ENCODE results near the gene IL10.
A peak's percentile ranks its signal among the peaks of the same experiment; 100 is the strongest.

Gene IL10

DNA sequence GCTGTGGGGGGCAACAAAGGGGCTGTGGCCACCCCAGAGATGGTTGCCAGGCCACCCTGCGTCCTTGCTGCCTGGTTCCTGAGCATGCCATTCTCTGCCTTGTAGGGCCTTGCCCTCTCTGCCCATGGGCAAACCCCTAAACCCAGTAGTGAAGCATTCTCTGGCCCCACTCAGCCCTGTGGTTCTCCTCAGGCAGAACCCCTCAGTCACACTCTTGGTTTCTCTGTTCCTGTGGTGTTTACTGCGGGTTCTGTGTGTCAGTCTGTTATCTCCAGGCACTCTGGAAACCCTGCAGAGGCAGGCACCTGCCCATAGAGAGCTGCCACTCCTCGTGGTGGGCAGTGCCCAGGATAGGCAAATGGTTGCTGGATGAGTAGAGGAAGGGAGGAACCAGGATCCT lies 42.8 kb downstream of the IL10 start:
- DNase-seq = no peak

DNA sequence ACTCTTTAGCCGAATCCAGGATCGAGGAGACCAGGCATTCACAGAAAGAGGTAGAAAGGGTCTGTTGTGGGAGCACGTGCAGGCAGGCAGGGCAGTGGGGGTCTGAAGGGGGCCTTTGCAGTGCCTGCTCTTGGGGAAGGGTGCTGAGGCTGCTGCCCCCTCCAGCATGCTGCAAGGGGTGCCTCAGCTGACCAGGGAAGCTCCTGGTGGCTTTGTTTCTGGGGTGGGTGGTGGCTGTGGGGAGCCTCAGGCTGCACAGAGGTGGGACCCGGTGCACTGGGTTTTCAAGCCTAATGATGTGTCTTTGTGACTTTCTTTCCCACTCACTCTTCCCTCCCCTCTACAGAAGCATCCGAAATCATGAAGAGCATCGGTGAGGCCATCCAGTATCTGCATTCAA lies 43.2 kb downstream of the IL10 start:
- no peak for DNase-seq

DNA sequence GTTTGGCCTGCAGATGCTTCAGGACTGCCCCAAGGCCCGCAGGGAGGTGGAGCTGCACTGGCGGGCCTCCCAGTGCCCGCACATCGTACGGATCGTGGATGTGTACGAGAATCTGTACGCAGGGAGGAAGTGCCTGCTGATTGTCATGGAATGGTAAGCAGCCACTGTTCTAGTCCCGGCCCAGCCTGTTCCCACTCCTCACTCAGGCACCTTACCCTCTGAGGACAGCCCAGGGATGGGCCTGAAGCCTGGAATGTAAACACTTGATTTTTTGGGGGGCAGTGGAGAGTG lies 43.7 kb downstream of the IL10 start:
- no peak for DNase-seq

DNA sequence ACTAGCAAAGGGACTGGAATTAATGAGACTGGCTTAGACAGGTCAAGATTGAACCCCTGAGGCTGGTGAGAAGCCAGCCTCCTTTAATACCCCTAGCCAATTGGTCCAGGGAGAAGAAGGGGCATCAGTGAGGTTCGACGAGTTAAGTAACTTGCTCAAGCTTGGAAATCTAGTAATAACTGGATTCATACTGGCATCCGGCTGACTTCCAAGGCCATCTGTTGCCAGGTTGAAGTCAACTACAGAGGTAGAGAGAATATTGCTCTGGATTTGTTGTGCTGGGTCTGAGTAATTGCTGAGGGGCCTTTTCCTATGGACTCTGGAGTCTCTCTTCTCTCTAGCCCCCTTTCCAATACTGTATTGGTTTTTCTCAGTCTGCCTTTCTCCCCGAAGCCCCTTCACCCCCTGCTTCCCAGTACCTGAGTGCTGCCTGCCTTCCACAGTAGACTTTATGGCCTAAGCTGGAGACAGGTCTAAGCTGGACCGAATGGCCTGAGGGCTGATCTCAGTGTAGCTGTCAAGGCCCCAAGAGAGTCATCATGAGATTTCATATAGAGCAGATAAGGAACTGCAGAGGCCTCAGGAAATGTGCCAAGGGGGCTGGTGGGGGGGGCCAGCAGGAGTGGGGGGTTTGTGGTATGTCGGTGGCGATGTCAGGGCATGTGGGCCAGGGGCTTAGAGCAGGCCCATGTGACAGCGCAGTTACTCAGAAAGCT lies 44.2 kb downstream of the IL10 start:
- peak; percentile 23 for DNase-seq

DNA sequence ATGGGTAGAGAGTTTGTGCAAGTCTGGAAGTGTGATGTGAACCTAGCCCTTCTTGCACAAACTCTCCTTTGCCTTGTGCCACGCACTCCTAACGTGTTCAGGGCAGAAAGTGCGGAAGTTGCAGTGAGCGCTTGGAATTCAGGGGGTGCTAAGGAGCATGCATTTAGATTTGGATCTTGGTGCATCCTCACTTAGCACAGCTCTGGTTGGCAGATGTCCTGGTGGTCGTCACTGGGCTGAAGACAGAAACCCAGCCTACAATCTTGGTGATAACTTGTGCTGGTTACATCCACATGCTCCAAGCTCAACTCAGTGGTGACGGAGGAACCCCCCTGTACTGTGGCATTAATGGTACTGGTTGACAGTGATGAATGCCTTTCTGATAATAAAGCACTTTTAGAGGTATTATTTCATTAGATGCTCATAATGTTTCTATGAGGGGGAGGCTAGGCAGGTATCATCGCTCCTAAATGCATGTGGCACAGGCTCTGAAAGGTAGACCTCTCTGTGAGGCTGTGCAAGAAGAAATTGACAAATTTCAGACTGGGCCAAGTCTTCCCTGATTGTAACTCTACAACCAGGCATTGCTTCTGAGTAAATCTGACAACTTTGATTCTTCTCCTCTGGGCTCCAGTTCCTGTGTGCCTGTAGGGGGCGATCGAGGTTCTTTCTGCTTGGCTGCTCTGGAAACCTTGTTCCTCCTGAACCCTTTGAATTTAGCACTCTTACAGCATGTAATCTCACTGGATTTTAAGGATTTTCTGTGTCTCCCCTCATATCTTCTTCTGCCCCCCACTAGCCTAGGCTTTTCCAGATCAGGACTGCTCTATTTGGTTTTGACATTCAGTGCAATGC lies 47.0 kb downstream of the IL10 start:
- peak; percentile 34 for DNase-seq

DNA sequence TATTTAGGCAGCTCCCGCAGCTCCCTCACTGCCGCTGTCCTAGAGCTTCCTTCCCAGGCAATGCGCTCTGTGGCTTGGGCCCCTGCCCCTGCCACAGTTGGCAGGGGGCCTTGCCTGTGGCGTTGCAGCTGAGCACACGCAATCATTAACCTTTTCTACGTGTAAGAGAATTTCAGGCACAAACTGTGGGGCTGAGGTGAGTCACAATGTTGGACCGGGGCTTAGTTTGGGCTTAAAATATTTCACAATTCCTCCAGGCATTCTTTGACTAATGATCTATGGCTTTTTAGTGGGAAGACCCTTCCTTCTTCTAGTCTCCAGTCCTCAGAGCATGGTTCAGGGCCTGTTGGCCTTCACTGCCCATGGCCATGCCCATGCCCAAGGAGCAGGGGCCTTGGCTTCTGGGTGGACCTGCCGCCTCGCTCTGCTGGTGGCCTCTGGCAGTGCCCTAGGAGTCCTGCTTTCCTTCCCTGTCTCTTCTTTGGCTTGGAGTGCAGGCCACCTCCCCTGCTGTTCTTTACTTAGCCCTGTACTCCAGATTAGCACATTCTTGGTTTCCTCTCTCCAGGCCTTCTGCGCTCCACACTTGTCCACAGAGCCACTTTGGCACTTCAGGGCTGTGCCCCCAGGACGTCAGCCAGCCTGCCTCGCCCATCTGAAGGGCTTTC lies 48.4 kb downstream of the IL10 start:
- DNase-seq = no peak

DNA sequence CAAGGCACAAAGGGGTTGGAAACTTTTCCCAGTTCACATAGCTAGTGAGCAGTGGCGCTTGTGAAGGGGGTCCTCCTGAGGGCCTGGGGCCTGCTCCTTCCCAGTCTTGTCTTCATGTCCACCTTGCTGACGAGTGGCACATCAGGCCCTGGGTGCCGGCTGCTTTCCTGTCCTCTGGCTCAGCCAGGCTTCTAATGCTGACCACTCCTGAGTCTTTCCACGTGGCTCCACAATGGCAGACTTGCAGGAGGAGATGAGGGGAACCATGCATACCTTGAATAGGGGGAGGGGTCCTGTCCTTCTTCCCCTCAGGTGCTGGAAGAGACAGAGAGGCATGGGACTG lies 48.9 kb downstream of the IL10 start:
- DNase-seq = no peak

DNA sequence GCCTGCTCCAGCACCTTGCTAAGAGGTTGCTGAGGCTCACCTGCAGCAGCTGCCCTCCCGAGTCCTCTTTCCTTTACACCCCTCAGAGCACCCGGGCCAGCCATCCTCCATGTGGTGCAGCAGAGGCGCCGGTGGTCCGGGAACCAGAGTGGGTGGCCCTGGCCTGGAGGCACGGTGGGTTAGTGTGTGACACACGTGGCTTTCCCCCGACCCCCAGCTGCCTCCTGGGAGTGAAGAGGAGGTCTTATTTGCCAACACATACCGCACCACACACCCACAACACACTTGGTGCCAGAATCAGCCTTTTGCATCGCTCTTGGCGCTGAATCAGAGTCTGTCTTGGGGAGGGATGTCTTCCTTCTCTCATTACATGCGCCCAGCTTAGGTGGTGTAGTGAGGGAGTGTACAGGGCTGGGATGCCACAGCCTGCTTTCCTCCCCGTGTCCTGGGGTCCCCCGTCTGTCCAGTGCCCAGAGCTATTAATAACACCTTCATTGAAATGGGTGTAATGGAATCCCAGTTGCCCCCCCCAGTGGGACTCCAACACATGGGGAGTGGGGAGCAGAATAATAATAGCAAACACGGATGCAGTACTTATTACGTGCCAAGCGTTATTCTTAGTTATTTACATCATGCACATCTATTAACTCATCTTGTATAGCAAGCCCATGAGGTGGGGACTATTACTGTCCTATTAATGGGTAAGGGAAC lies 49.4 kb downstream of the IL10 start:
- no peak for DNase-seq

DNA sequence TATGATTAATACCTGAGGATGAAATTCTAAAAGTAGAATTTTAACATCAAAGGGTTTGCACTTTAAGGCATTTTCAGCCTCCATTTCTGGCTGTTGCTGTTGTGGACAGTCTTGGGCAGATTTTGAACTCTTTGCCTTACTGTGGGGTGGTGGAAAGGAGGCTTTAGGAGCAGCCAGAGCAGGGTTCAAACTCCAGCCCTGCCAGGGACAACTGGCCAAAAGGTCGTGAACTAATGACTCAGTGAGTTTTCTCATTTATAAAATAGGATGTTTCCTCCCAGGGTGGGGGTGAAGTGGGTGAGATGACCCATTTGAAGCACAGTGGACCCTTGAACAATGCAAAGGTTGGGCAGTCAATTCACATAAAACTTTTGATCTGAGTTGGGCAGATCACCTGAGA lies 50.8 kb downstream of the IL10 start:
- DNase-seq = no peak

DNA sequence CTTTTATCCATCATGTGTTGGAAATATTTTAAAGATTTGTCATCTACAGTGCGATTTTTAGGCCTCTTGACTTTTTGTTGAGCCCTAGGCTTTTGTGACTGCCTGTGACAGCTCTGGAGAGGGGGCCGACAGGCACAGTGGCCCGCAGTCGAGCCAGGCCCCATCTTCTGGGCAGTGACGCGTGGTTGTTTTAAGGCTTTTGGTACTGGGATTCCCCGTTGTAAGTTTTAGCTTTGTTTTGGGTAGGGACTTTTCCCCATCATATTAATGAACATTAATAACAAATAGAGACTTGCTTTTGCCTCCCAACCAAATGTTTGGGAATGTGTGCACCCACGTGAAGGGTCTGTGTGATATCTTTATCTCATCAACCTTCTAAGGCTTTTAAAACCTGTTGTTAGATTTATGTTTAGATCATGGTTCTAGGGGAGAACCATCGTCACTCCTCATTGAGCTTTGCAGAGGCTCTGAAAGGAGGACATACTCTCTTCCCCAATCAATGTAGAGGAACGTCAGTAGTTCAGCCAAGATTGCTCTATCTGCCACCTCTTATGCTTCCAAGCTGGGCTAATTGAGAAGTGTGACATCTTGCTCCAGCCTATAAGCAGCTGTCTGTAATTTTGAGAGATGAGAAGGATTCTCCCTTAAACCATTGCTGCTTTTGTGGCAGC lies 53.0 kb downstream of the IL10 start:
- no peak for DNase-seq

DNA sequence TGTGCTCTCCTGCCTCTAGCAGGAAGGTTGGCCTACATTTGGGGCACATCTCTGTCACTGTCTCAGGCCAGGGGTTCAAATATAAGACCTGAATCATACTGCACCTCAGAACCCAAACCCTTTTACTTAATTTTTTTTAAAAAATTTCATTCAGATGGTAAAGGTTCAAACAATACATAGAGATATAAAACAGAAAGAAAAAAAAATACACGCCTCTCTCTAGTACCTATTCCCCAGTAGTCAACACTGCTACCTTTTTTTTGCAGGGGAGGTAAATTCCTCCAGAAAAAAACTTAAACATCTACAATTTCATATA lies 54.7 kb downstream of the IL10 start:
- DNase-seq = no peak

Data from NCI-H1694 (cell line).